GM18951 (cell line): ENCODE results near the gene HOXA6.

Source experiments
- POLR2A ChIP-seq: IDR thresholded peaks from 4 replicates; pipeline ENCODE4 v1.6.1; 2011; ENCODE audit warnings: mild to moderate bottlenecking; ENCODE audit not compliant: insufficient read length, insufficient read depth; ENCODE audit errors: extremely low read depth
- in situ Hi-C: fragments of 300-500 bp; cut with MboI; formaldehyde crosslinking; loops from one replicate; pipeline ENCODE4 v1.12.0; 2022; ENCODE audit warnings: low sequenced_read_pairs, mixed read lengths, inconsistent platforms; ENCODE audit not compliant: unreplicated experiment

Gene HOXA6

DNA sequence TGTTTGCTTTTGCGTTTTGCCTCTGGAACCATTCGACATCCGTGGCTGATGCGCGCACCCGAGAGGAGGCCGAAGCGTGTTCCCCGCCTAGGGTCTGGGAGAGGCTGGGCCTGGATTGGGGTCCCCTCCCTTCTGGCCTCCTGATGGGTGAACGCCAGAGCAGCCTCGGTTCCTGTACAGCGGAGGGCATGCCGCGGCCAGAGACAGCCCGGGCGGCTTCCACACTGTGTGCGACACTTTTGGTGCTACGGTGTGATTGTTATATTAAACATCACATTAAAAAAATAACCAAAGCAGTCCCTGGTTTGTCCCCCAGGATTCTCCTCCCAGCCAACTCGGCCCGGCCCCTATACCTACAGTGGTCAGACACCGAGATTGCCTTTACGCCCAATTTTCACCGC is 12.6 kb upstream of the HOXA6 start:
- in situ Hi-C loops = no loop called here
- TF ChIP-seq POLR2A = no peak

DNA sequence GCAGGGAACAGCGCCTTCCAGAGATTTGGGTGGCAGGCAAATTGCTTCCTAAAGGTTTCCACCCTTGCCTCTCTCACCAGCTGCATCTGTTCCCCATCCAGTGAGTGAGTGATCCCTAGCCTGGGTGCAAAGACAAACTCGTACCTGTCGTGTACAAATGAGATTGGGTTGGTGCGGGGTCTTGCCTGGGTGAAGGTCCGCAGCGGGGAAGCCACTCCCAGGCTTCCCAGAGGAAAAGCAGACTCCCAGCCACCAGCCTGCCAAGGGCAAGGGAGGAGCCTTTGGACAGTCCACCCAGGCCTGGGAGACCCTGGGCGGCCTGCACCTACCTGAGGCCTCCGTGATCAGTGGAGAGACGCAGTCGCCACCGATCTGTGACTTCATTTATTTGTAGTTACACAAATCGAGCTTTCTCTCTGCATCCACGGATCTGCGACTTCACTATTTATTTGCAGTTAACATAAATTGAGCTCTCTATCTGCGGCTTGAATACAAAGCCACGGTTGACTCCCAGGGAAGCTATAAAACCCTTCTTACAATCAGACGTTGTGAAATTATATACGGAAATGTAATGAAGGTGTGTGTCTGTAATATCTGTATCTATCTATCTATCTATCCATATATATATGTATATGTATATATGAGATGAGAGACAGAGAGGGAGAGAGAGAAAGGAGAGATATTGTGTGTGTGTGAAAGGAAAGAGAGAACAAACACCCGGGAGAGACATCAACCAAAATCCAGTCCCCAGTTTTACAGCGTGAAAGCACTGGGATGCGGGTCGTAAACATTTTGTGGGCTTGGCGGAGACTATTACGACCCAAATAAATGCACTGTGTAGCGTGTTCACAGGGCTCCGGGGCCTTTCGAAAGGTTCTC is 11.9 kb upstream of the HOXA6 start:
- in situ Hi-C loops = loop anchor here (10.0 kb wide), 1 partner anchor 785 kb away; no protein-coding TSS in a partner anchor
- no peak for TF ChIP-seq POLR2A

DNA sequence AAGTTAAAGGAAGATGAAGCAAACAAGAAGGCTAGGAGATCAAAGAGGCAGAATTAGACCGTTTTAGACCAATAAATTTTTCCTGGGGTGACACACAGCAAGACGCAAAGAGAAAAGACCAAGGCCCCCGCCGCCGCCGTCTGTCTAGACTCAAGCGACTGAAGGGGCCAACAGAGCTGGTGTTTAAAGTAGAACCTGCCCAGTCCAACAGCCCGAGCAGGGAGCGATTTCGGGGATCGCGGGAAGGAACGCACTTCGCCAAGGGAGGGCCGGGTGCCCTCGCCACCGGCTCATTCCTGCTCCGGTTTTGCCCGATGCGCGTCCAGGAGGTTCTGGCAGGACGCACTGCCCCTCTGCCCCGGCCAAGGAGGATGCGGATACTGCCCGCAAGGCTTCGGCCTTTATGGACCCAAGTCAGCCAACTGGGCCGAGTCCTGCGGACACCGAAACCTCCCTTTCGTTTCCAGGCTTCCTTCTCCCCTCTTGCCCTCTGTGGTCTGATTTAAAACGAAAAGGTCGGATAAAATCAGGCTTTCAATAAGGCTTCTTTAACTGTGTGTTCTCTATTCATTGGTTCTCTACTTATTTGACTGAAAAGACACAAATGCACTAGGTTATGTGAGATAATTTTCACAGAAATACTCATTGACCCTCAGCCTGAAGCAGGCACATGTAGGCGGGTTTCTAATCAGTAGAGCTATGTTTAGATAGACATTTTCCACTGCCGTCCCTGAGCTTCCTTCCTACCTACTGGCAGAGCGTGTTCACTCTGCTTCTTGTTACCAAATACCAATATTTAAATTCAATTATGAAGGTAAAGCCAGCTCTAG is 11.1 kb upstream of the HOXA6 start:
- in situ Hi-C loops = loop anchor here (10.0 kb wide), 1 partner anchor 784 kb away; no protein-coding TSS in a partner anchor

DNA sequence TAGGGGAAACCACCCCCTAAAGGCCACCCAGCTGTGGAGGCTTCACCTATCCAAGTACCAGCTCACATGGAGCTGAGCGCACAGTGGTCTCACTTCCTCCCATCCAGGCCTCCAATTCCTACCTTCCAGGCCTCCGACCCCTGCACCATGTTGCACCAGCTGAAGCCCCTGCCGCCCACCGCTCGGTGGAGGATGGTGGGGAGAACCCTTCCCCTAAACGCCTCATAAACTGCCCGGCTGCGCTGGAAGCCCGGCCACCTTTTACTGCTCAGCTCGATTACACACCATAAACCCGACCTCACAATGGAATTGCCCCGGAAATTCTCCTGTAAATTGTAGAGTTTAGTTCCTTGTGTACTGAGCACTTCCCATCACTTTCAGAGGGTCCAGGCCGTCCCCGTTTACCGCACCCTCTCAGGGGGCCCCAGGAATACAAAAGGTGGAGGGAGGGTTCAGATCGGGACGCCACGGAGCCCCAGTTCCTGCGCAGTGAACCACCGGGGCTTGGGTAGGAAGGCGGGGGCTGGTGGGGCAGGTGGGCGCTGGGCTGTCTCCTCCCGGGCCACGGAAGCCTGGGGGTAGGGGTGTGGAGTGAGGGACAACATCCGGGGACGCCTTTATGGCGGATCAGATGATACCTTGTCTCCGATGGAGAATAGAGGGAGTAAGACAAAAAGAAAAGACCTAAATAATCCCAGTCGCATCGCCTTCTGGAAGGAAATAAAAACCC is 10.3 kb upstream of the HOXA6 start:
- no peak for TF ChIP-seq POLR2A

More for the DNA sequence above, 11.1 kb upstream of the HOXA6 start:
- no peak for TF ChIP-seq POLR2A

DNA sequence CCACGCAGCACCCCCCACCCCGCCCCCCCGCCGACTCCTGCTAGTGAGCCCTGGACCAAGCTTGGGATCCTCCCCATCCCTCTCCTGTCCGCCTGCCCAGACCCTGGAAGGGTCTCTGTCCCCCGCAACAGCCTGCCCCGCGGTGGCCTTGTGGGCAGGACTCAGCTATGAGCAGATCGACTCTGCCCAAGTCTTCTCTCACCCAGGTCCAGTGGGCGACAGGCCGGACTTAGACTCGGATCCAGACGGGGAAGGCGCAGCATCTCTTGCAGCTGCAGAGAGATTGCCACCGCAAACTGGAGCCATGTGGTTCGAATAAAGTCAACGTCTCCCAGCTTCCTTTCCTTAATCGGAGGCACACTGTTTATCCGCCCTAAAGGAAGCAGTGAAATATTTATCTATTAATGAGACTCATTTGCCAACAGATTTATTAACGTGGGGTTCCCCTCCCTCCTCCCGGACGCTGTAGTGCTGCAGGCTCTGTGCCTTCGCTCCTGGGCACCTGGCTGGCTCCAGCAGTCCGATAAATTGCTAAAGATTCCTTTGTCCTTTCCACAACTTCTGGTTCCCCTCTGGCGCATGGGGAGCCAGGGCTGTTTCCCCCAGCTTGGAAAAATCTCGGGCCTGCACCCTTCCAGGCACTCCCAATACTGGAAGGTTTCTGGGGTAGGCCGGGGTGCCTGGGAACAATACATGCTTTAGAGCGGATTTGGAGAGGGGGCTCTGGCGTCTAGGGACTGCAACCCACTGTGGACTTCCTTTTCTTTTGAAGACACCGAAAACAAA is 9.5 kb upstream of the HOXA6 start:
- in situ Hi-C loops = loop anchor here (10.0 kb wide), 1 partner anchor 782 kb away; no protein-coding TSS in a partner anchor
- TF ChIP-seq POLR2A = no peak

More for the DNA sequence above, 10.3 kb upstream of the HOXA6 start:
- in situ Hi-C loops = loop anchor here (10.0 kb wide), 1 partner anchor 783 kb away; no protein-coding TSS in a partner anchor

DNA sequence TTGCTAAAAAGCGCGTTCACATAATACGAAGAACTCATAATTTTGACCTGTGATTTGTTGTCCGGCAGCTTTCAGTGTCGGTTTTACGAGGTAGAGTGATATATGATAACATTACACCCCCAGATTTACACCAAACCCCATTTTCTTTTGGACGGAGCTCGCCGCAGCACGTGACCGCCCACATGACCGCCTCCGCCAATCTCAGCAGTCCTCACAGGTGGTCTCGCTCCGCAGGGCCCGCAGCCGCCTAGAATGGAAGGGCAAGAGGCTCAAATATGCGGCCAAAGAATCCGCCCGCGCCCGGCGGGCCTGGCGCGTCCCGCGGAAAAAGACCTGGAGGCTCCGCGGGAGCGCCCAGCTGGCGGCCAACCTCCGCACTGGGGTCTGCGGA is 8.9 kb upstream of the HOXA6 start, which contains the start of gene HOXA7:
HOXA7 (minus strand) TSS at position 168 of the 391 bp plus-strand sequence; CDS start at position 38, 130 bp downstream.
- in situ Hi-C loops = loop anchor here (10.0 kb wide), 1 partner anchor 782 kb away; no protein-coding TSS in a partner anchor
- TF ChIP-seq POLR2A = no peak

DNA sequence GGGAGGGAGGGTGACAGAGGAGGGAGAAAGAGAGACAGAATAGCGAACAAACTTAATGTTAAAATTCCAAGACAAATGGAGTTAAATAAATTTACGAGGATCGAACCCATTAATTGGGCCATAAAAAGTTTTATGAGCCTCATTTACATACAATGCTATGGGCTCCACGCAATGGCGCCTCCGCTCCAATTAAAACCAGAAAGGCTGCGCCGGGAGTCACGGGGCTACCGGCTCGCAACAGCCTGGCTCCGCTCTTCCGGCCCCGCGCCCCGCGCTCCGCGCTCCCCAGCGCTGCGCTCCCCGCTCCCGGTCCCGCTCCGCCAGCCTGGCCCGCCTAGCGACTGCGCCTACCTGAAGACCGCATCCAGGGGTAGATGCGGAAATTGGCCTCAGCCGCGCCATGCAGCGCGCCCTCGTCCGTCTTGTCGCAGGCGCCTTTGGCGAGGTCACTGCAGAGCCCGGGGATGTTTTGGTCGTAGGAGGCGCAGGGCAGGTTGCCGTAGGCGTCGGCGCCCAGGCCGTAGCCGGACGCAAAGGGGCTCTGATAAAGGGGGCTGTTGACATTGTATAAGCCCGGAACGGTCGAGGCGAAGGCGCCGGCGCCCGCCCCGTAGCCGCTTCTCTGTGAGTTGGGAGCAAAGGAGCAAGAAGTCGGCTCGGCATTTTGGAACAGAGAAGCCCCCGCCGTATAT is 8.4 kb upstream of the HOXA6 start:
- in situ Hi-C loops = loop anchor here (10.0 kb wide), 1 partner anchor 781 kb away; no protein-coding TSS in a partner anchor
- no peak for TF ChIP-seq POLR2A

DNA sequence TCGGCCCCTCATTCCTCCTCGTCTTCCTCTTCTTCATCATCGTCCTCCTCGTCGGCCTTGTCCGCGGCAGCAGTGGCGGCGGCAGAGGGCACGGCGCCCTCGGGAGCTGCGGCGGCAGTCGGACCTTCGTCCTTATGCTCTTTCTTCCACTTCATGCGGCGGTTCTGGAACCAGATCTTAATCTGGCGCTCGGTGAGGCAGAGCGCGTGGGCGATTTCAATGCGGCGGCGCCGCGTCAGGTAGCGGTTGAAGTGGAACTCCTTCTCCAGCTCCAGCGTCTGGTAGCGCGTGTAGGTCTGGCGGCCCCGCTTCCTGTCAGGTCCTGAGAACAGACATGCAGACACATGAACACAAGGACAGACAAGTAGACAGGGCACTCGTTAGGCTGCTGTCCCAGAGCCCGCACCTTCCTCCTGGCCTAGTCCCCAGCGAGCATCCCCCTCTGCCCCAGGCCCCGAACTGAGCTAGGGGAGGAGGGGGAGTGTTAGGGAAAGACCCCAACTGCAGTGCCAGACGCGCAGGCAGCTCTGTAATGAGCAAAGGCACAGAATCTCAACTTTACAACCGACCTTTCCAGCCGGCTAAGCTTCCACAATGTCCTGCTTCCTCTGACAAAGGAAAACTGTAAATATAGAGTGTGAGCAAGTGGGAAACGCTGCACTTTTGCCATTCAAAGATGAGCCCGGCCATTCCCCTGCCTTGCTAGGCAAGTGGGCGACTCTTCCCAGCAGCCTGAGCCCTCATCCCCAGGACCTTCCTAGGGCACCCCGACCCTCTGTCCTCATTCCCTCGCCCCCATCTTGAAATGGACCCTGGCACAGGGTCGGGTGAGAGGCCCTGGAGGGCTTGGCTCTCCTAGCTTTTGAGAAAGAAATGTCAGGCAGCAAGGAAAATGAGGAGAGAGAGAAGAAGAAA is 7.6 kb upstream of the HOXA6 start:
- TF ChIP-seq POLR2A = no peak
- in situ Hi-C loops = loop anchor here (10.0 kb wide), 1 partner anchor 780 kb away; no protein-coding TSS in a partner anchor

DNA sequence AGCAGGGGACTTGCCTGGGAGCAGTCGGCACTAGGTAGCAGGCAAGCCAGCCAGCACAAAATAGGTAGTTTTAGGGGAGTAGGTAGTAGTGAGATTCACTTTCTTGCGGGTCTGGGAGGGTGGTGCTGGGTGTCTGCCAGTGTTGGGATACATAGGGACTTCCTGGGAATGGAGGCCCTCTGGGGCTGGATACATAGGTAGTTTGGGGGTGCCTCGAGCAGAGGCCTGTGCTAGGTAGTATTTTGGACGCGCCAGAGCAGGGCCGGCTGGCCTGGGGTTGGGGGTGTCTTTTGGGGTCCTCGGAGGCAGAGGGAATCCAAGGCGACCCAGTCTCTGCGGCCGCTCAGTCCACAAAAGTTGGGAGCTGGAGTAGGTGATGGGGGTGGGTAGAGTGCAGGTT is 6.8 kb upstream of the HOXA6 start:
- in situ Hi-C loops = loop anchor here (10.0 kb wide), 1 partner anchor 780 kb away; no protein-coding TSS in a partner anchor
- no peak for TF ChIP-seq POLR2A

DNA sequence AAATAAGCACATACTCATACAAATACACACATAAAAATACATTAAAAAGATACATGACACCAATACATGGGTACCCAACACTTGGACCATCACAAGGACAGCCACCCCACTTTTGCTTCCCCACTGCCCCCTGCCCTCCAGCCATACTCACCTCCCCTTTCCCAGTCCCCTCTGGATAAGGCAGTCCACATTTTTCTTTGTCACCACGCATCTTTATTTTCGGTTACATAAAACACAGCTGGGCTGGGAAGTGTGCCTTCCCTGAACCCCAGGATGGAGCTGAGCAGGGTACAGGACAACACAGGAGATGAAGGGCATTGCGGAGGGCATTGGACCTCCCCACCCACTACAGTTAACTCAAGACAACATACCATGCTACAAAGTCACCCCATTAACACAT is 6.0 kb upstream of the HOXA6 start:
- no peak for TF ChIP-seq POLR2A
- in situ Hi-C loops = loop anchor here (10.0 kb wide), 1 partner anchor 779 kb away; no protein-coding TSS in a partner anchor
